Hepatocyte (in vitro differentiated cells): Measurements from ENCODE around the gene ATP9B.

Source experiments
- CTCF ChIP-seq: fragments of 200-600 bp; sonication (generic); IDR thresholded peaks from 2 replicates; pipeline ENCODE4 v1.5.1; 2016; ENCODE audit warnings: antibody characterized with exemption, mild to moderate bottlenecking; ENCODE audit not compliant: poor library complexity
- EZH2 ChIP-seq: fragments of 200-600 bp; sonication (generic); IDR thresholded peaks from 2 replicates; pipeline ENCODE4 v1.6.1; 2016; ENCODE audit warnings: antibody characterized with exemption, mild to moderate bottlenecking, borderline replicate concordance

GRCh38 chr18:79356435-79356834 lies 287.2 kb downstream of the ATP9B start:
- TF ChIP-seq CTCF (no peak), EZH2 (no peak)
